Measurements from ENCODE around the gene DUSP9. TPM values are rescaled to one million over a fixed set of nuclear protein-coding genes. Genes with fewer than 3 reads are reported as not detected.
A peak's percentile ranks its signal among the peaks of the same experiment; 100 is the strongest.
"Not testable (repeated sequence)": the region's sequence is repeated elsewhere in the genome, so short reads cannot be mapped to it uniquely, and the experiment has no call there.

The DUSP9 gene
- total RNA-seq, 1 donor: not detected

- no peak overlapping the region for H3K4me3 ChIP-seq (ENCODE audit: low read depth, low read length)
- no peak for TF ChIP-seq CTCF (IDR thresholded peaks at IDR 0.05; ENCODE audit: insufficient read depth, low read depth, low read length)
- no peak for DNase-seq (ENCODE audit: low read depth)
Measured at GRCh38 chrX:153697924-153698865, 51.2 kb downstream of the DUSP9 start.

- H3K4me3 ChIP-seq (ENCODE audit: low read depth, low read length); DNase-seq (ENCODE audit: low read depth): not testable (repeated sequence)
Measured at GRCh38 chrX:153699210-153699783, 52.3 kb downstream of the DUSP9 start.

- not testable (repeated sequence) for H3K4me3 ChIP-seq (ENCODE audit: low read depth, low read length); DNase-seq (ENCODE audit: low read depth)
Measured at GRCh38 chrX:153699784-153700371, 52.9 kb downstream of the DUSP9 start.

GRCh38 chrX:153700376-153700945, 53.5 kb downstream of the DUSP9 start:
- no peak overlapping the region for H3K4me3 ChIP-seq (ENCODE audit: low read depth, low read length)
- no peak for TF ChIP-seq CTCF (IDR thresholded peaks at IDR 0.05; ENCODE audit: insufficient read depth, low read depth, low read length)
- peak; percentile 8 for DNase-seq (ENCODE audit: low read depth)

Small RNA genes lying within 50 kb of the gene (small RNA-seq; reads per million reads assigned to genes)
- not detected for gene RN7SL687P

Other genes starting within 250 kb of the DUSP9 start
- gene PNMA6E, start 245.9 kb upstream of the DUSP9 start, total RNA-seq: not detected in 2 replicates
- 0.32 and 0.43 TPM in 2 replicates for gene ZFP92, start 235.7 kb upstream of the DUSP9 start, total RNA-seq
- gene TREX2, start 201.1 kb upstream of the DUSP9 start, total RNA-seq: 1.9 and 3.0 TPM in 2 replicates
- gene HAUS7, start 176.6 kb upstream of the DUSP9 start, total RNA-seq: 10.8 and 16.8 TPM in 2 replicates
- gene BGN, start 152.2 kb upstream of the DUSP9 start, total RNA-seq: 14.7 and 62.5 TPM in 2 replicates
- not detected in 2 replicates for gene ATP2B3, start 129.6 kb upstream of the DUSP9 start, total RNA-seq
- 38.9 and 42.8 TPM in 2 replicates for gene CCNQ, start 48.1 kb upstream of the DUSP9 start, total RNA-seq
- gene PNCK, start 26.6 kb downstream of the DUSP9 start, total RNA-seq: under 0.01 and 0.32 TPM in 2 replicates
- 9.1 and 12.2 TPM in 2 replicates for gene SLC6A8, start 40.7 kb downstream of the DUSP9 start, total RNA-seq
- 105 and 127 TPM in 2 replicates for gene BCAP31, start 77.2 kb downstream of the DUSP9 start, total RNA-seq
- 15.5 and 19.3 TPM in 2 replicates for gene ABCD1, start 77.7 kb downstream of the DUSP9 start, total RNA-seq
- gene PLXNB3, start 117.0 kb downstream of the DUSP9 start, total RNA-seq: 3.0 and 3.5 TPM in 2 replicates
- 0.86 and 0.97 TPM in 2 replicates for gene SRPK3, start 133.8 kb downstream of the DUSP9 start, total RNA-seq
- gene IDH3G, start 147.2 kb downstream of the DUSP9 start, total RNA-seq: 37.4 and 40.2 TPM in 2 replicates
- 122 and 133 TPM in 2 replicates for gene SSR4, start 147.5 kb downstream of the DUSP9 start, total RNA-seq
- gene PDZD4, start 183.3 kb downstream of the DUSP9 start, total RNA-seq: 0.32 and 0.43 TPM in 2 replicates
- 16.4 and 54.4 TPM in 2 replicates for gene L1CAM, start 239.0 kb downstream of the DUSP9 start, total RNA-seq